Muscle layer of duodenum (tissue), 2 donors: Measurements from ENCODE around the gene NUFIP1.
"Not testable (repeated sequence)": the region's sequence is repeated elsewhere in the genome, so short reads cannot be mapped to it uniquely, and the experiment has no call there.

Source experiments
- H3K27ac ChIP-seq: one replicate; pipeline ENCODE4 v1.7.0; 2013; ENCODE audit warnings: mild to moderate bottlenecking, low read length
- H3K27me3 ChIP-seq: one replicate; pipeline ENCODE4 v1.7.0; 2013; ENCODE audit warnings: low read depth, mild to moderate bottlenecking, control low read depth, low read length
- H3K36me3 ChIP-seq, 2 donors: one replicate each; pipeline ENCODE4 v1.7.0; 2013; ENCODE audit warnings: low read length in 2 of 2, control low read depth in 1 of 2, mild to moderate bottlenecking in 1 of 2; ENCODE audit not compliant: insufficient read depth in 2 of 2, control insufficient read depth in 1 of 2
- H3K4me1 ChIP-seq, 2 donors: one replicate each; pipeline ENCODE4 v1.7.0; 2013; ENCODE audit warnings: low read length in 2 of 2, mild to moderate bottlenecking in 2 of 2, control low read depth in 1 of 2, moderate library complexity in 1 of 2; ENCODE audit not compliant: insufficient read depth in 2 of 2, control insufficient read depth in 1 of 2
- H3K4me3 ChIP-seq, 2 donors: one replicate each; pipeline ENCODE4 v1.7.0; 2013; ENCODE audit warnings: low read length in 2 of 2, low read depth in 1 of 2, mild to moderate bottlenecking in 1 of 2
- H3K9me3 ChIP-seq, 2 donors: one replicate each; pipeline ENCODE4 v1.7.0; 2013; ENCODE audit warnings: low read length in 2 of 2, control low read depth in 1 of 2, mild to moderate bottlenecking in 1 of 2; ENCODE audit not compliant: control insufficient read depth in 1 of 2
- donor health status: healthy.

The NUFIP1 gene

DNA sequence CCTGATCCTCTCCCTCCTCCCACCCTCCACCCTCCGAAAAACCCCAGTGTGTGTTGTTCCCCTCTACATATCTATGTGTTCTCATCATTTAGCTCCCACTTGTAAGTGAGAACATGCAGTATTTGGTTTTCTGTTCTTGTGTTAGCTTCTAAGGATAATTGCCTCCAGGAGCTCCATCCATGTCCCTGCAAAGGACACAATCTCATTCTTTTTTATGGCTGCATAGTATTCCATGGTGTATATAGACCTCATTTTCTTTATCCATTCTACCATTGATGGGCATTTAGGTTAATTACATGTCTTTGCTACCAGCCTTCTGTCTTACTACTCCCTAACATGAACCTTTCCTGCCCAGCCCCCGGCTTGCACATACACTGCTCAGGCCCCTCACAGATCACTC lies 91.0 kb downstream of the NUFIP1 start:
- not testable (repeated sequence) for H3K27me3 ChIP-seq

DNA sequence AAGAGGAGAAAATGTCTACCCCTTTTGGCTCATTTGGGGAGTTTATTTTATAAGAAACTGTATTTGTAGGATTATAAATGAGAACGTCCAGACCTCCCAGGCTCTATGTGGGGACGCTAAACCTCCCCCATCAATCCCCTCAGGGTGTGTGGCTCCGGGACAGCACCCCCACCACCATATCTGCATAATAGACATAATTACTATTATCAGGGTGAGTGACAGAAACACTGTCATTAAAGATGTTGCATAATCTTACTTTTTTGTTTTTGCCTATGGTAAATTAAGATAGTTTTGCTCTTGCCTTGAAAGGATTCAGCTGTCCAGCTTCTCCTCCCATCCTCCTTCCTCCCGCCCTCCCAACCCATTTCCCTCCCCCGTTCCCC lies 93.3 kb downstream of the NUFIP1 start:
- no peak overlapping the region for H3K4me3 ChIP-seq
- H3K36me3 ChIP-seq, result no peaks in the 10 kb centered on the region
- H3K4me1 ChIP-seq, result no peaks in the 10 kb centered on the region
- H3K27ac ChIP-seq, result no peak overlapping the region
- no peaks in the 10 kb centered on the region for H3K27me3 ChIP-seq
- H3K9me3 ChIP-seq, result no peaks in the 10 kb centered on the region

More for the DNA sequence above, 91.0 kb downstream of the NUFIP1 start:
- not testable (repeated sequence) for H3K4me3 ChIP-seq, H3K36me3 ChIP-seq, H3K4me1 ChIP-seq, H3K27ac ChIP-seq, H3K9me3 ChIP-seq

DNA sequence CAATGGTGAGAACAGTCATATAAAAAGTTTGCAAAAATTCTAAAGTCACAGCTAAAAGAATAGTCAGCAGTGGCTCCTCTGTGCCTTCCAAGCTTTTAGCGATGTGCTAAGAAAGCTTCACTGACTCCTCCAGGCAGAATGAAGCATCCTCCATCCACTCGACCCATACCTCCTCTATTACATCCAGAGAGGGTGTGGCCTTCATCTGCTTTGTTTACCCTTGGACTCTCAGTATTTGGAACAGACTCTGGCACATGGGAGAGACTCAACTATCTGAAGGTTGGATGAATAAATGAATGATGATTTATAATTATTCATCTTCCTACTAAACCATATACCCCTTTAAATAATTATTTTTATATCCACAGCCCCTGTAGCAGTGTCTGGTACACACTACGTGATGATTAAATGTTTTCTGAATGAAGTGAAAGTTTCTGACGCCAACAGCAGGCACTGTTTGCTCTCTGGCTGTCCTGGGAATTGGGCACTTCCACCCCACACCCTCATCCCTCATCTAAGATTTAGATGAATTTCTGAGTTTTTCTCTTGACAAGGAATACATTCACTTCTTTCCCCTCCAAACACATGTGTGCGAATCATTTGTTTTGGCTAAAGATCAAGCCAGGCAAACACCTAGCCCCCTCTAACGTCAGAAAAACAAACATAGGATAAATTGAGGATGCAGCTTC lies 93.9 kb downstream of the NUFIP1 start:
- Histone ChIP-seq H3K36me3 (no peaks in the 10 kb centered on the region), H3K4me3 (no peak overlapping the region), H3K27me3 (no peaks in the 10 kb centered on the region), H3K9me3 (no peaks in the 10 kb centered on the region), H3K4me1 (no peaks in the 10 kb centered on the region), H3K27ac (no peak overlapping the region)

DNA sequence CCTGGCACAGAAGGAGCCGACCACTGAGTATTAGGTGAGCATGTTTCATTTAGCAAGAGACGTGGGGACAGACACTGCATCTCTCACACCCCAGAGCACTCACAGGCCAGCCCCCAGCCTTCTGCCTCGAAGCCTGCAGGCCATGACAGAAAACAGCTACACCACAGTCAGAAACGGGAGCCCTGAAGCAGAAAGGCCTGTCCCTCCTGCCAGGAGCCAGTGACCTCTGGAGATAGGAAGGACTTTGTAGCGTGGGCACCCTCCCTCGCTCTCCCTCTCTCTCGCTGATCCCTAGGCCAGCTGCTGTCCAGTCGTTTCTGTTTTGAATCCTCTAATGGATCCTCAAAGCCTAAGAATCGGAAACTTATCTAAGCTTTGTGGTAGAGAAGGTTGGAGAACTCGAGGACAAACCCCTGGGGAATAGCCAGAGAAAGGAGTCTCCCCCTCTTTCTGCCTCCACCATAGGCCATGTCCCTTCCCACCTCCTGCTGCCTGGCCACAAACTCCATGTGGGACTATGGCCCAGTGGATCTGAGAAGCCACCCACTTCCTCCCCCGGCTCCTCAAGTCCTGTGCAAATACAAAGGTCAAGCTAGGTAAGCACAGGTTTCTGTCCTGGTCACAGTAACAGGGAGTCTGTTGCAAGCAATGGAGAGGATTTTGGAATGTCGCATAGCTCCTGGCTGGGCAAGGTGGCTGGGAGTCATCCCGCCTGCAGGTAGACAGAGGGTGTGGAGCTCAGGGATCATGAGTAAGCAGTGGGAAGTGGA lies 95.1 kb downstream of the NUFIP1 start:
- no peaks in the 10 kb centered on the region for H3K4me1 ChIP-seq
- H3K36me3 ChIP-seq, result no peaks in the 10 kb centered on the region

More for the DNA sequence above, 95.1 kb downstream of the NUFIP1 start:
- Histone ChIP-seq H3K27me3 (no peaks in the 10 kb centered on the region), H3K27ac (no peak overlapping the region), H3K4me3 (no peak overlapping the region), H3K9me3 (no peaks in the 10 kb centered on the region)
